ENCODE results near the gene KCNK2.

DNA sequence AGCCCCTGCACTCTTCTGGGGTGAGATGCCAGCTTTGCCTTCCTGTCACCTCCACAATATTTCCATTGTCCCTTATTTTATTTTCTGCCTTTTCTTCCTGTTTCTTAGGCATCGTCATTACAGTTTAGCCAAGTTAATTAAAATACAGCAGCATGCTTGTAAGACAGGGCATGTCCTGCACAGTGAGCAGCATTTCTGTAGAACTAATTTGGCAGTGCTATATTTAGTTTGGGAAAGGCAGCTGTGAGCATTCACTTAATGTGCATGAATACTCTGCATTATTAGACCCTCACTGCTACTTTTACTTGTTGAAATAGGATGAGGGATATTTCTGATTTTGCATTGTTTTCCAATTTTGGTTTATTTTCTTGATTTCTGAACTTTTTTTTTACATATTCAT is 133.3 kb downstream of the KCNK2 start:
- TF ChIP-seq, protein P1, sequence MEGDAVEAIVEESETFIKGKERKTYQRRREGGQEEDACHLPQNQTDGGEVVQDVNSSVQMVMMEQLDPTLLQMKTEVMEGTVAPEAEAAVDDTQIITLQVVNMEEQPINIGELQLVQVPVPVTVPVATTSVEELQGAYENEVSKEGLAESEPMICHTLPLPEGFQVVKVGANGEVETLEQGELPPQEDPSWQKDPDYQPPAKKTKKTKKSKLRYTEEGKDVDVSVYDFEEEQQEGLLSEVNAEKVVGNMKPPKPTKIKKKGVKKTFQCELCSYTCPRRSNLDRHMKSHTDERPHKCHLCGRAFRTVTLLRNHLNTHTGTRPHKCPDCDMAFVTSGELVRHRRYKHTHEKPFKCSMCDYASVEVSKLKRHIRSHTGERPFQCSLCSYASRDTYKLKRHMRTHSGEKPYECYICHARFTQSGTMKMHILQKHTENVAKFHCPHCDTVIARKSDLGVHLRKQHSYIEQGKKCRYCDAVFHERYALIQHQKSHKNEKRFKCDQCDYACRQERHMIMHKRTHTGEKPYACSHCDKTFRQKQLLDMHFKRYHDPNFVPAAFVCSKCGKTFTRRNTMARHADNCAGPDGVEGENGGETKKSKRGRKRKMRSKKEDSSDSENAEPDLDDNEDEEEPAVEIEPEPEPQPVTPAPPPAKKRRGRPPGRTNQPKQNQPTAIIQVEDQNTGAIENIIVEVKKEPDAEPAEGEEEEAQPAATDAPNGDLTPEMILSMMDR (IDR thresholded peaks at IDR 0.05), result no peak
- no peak for TF ChIP-seq FOXP1 (CRISPR knock-in tag; IDR thresholded peaks at IDR 0.05; ENCODE audit: borderline replicate concordance)
- TF ChIP-seq NR1H2 (CRISPR knock-in tag; IDR thresholded peaks at IDR 0.05), result no peak
